C4-2B (cell line): ENCODE data around the gene ARHGAP32.
"Not testable (repeated sequence)": the region's sequence is repeated elsewhere in the genome, so short reads cannot be mapped to it uniquely, and the experiment has no call there.

ENCODE experiments used
- H3K27ac ChIP-seq: fragments of 450-650 bp; 2 replicates; pipeline ENCODE4 v1.5.1; 2017
- ZFX ChIP-seq: fragments of 450-650 bp; IDR thresholded peaks from 2 replicates; pipeline ENCODE4 v1.6.1; 2017
- TF ChIP-seq, protein P1 (sequence below): fragments of 450-650 bp; conservative IDR thresholded peaks from 2 replicates; pipeline ENCODE4 v1.5.1; 2017; ENCODE audit warnings: mild to moderate bottlenecking

Gene ARHGAP32

DNA sequence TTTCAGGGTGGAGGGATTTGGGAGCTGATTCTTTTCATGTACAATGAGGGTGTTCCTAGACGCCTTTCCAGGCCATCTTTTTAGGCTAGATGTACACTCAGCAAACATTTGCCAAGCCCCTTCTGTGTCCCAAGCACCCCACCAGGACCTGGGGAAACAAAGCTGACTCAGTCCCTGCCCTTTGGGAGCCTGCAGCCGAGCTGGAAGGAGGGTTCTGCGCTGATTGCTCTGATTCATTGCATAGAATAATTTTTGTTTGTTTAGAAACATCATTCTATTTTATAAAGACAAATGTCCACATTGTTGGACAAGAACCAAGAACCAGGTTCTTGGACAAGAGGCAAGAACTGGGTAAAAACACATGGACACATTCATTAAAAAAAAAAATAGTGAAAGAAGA is 266.1 kb downstream of the ARHGAP32 start:
- TF ChIP-seq, protein P1, sequence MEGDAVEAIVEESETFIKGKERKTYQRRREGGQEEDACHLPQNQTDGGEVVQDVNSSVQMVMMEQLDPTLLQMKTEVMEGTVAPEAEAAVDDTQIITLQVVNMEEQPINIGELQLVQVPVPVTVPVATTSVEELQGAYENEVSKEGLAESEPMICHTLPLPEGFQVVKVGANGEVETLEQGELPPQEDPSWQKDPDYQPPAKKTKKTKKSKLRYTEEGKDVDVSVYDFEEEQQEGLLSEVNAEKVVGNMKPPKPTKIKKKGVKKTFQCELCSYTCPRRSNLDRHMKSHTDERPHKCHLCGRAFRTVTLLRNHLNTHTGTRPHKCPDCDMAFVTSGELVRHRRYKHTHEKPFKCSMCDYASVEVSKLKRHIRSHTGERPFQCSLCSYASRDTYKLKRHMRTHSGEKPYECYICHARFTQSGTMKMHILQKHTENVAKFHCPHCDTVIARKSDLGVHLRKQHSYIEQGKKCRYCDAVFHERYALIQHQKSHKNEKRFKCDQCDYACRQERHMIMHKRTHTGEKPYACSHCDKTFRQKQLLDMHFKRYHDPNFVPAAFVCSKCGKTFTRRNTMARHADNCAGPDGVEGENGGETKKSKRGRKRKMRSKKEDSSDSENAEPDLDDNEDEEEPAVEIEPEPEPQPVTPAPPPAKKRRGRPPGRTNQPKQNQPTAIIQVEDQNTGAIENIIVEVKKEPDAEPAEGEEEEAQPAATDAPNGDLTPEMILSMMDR, result no peak
- TF ChIP-seq ZFX, result no peak
- H3K27ac ChIP-seq, result no peak overlapping the region

DNA sequence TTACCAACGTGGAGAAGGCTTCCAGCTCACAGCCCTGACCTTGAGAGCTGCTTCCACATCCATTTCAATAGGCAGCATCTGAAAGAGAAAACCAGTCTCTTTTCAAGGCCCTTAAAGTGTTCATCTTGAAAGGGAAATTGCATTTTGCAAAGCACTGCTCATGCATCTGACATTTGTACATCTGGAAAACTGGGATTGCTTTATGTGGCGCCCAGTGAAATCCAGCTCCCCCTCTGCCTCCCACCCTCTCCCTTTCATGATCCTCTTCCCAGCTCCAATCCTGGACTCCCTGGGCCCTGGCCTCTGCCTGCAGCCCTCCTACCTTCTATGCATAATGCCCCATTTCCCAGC is 266.9 kb downstream of the ARHGAP32 start:
- no peak overlapping the region for H3K27ac ChIP-seq
- TF ChIP-seq, protein P1, result no peak
- no peak for TF ChIP-seq ZFX

DNA sequence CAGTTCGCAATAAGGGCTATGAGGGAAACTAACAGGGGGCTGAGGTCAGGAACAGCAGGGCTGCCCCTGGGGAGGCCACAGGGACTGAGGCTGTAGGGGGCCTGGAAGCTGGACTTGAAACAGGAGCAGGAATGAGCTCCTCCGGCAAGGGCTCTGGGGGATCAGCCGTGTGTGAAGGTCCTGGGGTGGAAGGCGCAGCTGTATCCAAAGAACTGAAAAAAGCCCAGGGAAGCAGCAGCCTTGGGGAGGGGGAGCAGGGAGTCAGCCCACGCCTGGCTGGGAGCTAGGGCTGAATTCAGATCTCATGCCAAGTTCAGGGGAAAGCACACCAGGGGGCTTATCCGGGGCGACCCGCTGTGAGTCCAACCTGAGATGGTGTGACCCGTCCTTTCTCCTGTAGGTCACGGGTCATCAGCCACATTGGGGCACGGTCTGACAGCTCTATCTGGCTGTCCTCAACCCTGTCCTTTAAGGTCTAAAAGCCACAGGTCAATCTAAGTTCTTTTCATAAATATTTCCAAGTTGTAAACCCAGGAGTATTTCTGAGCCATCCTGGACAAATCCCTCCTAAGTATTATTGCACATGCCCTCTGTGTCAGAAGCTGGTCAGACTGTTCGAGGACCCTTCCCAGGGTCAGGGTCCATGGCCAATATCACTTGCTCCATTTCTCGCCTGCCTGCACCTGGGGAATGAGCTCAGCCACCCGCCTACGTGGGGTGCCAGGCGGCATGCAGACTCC is 267.4 kb downstream of the ARHGAP32 start:
- TF ChIP-seq, protein P1, result no peak
- no peak for TF ChIP-seq ZFX
- H3K27ac ChIP-seq, result no peak overlapping the region

DNA sequence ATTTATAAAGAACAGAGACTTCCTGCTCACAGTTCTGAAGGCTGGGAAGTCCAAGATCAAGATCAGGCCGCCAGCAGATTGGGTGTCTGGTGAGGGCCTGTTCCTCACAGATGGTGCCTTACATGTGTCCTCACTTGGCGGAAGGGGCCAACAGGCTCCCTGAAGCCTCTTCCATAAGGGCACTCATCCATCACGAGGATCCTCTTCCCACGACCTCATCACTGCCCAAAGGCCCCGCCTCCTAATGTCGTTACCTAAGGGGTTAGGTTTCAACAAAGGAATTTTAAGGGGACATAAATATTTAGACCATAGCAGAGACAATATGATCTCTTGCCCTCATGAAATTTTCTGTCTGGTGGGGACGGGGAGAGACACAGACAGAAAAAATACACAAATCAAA is 268.0 kb downstream of the ARHGAP32 start:
- TF ChIP-seq, protein P1, result no peak
- no peak for TF ChIP-seq ZFX
- H3K27ac ChIP-seq, result no peak overlapping the region

DNA sequence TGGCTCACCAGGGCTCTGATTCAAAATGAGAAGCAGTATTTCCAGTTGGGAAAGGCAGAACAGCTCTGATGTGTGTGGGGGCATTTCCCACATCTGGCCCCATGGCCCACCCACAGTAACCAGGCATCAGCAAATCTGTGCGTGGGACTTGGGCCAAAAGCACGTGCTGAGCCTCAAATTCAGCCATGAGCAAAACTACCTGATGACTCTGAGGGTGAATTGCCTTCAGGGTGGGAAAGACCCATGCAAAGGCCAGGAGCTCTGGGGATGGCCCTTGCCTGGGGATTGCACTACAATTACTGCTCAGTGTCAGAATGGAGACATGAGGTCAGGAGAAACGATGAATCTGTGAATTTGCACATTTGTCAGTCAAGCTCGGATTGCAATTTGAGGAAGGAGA is 270.3 kb downstream of the ARHGAP32 start:
- TF ChIP-seq ZFX, result no peak
- TF ChIP-seq, protein P1, result no peak
- no peak overlapping the region for H3K27ac ChIP-seq

DNA sequence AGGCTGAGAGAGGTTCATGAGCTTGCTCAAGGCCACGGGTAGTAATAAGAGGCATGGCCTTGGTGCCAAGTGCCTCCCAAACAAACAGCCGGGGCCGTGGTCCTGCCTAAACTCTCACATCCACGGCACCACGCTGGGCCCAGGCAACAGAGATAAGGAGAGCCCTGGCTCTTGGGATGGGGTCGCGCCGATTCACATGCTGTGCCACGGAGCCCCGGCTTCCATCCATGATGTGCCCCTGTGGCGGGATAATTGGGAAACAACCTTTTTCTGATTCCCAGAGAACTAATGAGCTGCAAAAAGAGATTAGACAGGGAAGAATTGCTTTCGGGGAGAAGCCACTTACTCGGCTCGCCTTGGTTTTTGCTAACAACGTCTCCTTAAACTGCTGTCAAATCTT is 271.5 kb downstream of the ARHGAP32 start:
- H3K27ac ChIP-seq, result no peak overlapping the region
- no peak for TF ChIP-seq ZFX

DNA sequence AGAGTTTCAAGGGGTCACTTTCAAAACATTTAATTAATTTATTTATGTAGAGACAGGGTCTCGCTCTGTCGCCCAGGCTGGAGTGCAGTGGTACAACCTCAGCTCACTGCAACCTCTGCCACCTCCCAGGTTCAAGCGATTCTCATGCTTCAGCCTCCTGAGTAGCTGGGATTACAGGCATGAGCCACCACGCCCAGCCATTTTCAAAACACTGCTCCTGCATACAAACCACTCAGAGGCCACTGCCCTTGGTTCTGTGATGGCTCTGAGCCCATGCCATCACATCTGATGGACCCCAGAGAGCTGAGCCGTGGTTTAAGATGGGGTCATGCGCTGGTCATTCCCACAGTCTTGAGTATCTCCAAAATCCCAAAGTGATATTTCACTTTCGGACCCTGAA is 272.5 kb downstream of the ARHGAP32 start:
- not testable (repeated sequence) for H3K27ac ChIP-seq

DNA sequence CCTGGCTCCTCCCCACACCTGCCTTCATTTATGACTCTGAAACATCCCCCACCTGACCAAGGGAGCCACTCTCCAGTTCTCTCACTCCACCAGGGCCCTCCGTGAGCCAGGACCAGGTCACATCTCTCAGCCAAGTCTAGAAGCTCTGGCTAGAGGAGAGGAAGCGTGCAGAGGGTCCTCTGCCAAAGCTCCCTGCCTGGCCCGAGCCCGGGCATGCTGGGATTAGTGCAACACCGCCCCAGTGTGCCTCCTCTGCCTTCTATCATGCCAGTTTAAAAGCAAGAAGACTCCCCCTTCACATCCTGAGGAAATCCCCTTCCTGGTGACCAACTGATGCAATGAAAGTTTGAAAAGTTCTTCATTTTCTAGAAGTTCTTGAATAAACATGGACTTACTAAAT is 272.9 kb downstream of the ARHGAP32 start:
- TF ChIP-seq, protein P1, result no peak
- TF ChIP-seq ZFX, result no peak
- no peak overlapping the region for H3K27ac ChIP-seq
